ENCODE results near the gene FAM78A.

FAM78A gene

GRCh38 chr9:131237291-131237690 lies 39.0 kb downstream of the FAM78A start:
- H3K4me2 ChIP-seq (ENCODE audit: low read depth, low read length), result peak overlapping the region; percentile 77
- H3K36me3 ChIP-seq (replicated peaks; ENCODE audit: insufficient read depth, low read length), result no peaks in the 10 kb centered on the region; the same call in 1 of the 2 replicates

DNA sequence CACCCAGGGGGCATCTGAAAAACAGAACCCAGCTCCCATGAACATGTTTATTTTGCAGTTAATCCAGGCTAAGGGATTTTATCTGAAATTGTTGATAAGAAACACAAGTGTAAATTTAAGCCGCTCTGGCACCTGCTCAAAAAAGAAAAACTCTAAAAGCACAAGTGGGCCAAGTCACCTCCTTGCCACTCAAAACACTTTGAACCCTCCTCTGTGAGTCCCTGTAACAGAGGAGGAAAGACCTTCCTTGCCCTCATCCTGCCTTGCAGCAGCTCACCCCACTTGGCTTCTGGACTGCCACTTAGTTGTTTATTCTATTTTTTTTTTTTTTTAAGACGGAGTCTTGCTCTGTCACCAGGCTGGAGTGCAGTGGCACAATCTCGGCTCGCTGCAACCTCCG lies 39.5 kb downstream of the FAM78A start:
- H2AFZ ChIP-seq (ENCODE audit: low read length), result no peak overlapping the region
- H3K9ac ChIP-seq (ENCODE audit: low read length), result no peak overlapping the region
- no peak for DNase-seq
- H3K4me3 ChIP-seq (ENCODE audit: low read length), result no peak overlapping the region
- no peaks in the 10 kb centered on the region for H3K27me3 ChIP-seq (replicated peaks; ENCODE audit: insufficient read depth, low read length)
- no peaks in the 10 kb centered on the region for H3K9me3 ChIP-seq (replicated peaks; ENCODE audit: insufficient read depth, low read length)
- H3K9me2 ChIP-seq (replicated peaks; ENCODE audit: insufficient read depth, low read length), result no peaks in the 10 kb centered on the region
- H3K36me3 ChIP-seq (replicated peaks; ENCODE audit: insufficient read depth, low read length), result peaks cover 4% of the 10 kb centered on the region; the same call in 1 of the 2 replicates
- H3F3A ChIP-seq (ENCODE audit: insufficient read depth, low read length), result peaks cover 12% of the 10 kb centered on the region
- no peak overlapping the region; the same call in 1 of the 2 replicates for H3K27ac ChIP-seq (ENCODE audit: low read length)
- TF ChIP-seq EZH2 (optimal IDR thresholded peaks at IDR 0.05; ENCODE audit: low read depth, low read length) (no peak), EZH2phosphoT487 (IDR thresholded peaks at IDR 0.05; ENCODE audit: low read length) (no peak), CTCF (IDR thresholded peaks at IDR 0.05; ENCODE audit: low read length) (no peak)
- H4K20me1 ChIP-seq (ENCODE audit: insufficient read depth, low read length), result no peaks in the 10 kb centered on the region
- peaks cover 25% of the 10 kb centered on the region for H3K4me1 ChIP-seq (ENCODE audit: low read length)
- H3K4me2 ChIP-seq (ENCODE audit: low read depth, low read length), result no peak overlapping the region
- H3K79me2 ChIP-seq (ENCODE audit: low read length), result no peaks in the 10 kb centered on the region

More at GRCh38 chr9:131237291-131237690, 39.0 kb downstream of the FAM78A start:
- Histone ChIP-seq H4K20me1 (ENCODE audit: insufficient read depth, low read length) (no peaks in the 10 kb centered on the region), H2AFZ (ENCODE audit: low read length) (no peak overlapping the region), H3K4me1 (ENCODE audit: low read length) (peaks cover 25% of the 10 kb centered on the region), H3K4me3 (ENCODE audit: low read length) (no peak overlapping the region), H3F3A (ENCODE audit: insufficient read depth, low read length) (peaks cover 12% of the 10 kb centered on the region), H3K9me3 (replicated peaks; ENCODE audit: insufficient read depth, low read length) (no peaks in the 10 kb centered on the region), H3K9ac (ENCODE audit: low read length) (peak overlapping the region; percentile 67; the same call in 1 of the 2 replicates), H3K27ac (ENCODE audit: low read length) (peak overlapping the region; percentile 91; the same call in 1 of the 2 replicates), H3K27me3 (replicated peaks; ENCODE audit: insufficient read depth, low read length) (no peaks in the 10 kb centered on the region), H3K79me2 (ENCODE audit: low read length) (no peaks in the 10 kb centered on the region), H3K9me2 (replicated peaks; ENCODE audit: insufficient read depth, low read length) (no peaks in the 10 kb centered on the region)
- TF ChIP-seq CTCF (IDR thresholded peaks at IDR 0.05; ENCODE audit: low read length) (no peak), EZH2 (optimal IDR thresholded peaks at IDR 0.05; ENCODE audit: low read depth, low read length) (no peak), EZH2phosphoT487 (IDR thresholded peaks at IDR 0.05; ENCODE audit: low read length) (no peak)
- no peak for DNase-seq

DNA sequence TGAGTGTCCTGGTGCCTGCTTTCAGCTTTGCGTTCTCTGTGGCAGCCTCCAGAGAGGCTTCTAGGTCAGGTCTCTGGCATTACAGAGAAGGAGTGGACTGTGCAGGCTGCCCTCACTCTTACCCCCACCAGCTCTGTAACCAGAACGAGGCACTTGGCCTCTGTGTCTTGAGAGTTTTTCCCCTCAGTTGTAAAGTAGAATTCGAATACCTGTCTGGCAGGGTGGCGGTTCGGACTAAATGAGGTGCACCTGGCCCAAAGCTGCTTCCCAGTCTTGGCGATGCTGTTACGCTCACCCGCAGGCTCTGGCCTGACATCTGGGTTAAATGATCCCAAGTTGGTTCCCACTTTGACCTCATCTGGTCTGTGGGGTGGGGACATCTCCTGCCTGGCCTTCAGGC lies 40.1 kb downstream of the FAM78A start:
- Histone ChIP-seq H4K20me1 (ENCODE audit: insufficient read depth, low read length) (no peaks in the 10 kb centered on the region), H3K27ac (ENCODE audit: low read length) (no peak overlapping the region), H3K4me3 (ENCODE audit: low read length) (no peak overlapping the region), H3K36me3 (replicated peaks; ENCODE audit: insufficient read depth, low read length) (peaks cover 4% of the 10 kb centered on the region; the same call in 1 of the 2 replicates), H3K9ac (ENCODE audit: low read length) (no peak overlapping the region), H3F3A (ENCODE audit: insufficient read depth, low read length) (peaks cover 12% of the 10 kb centered on the region), H3K27me3 (replicated peaks; ENCODE audit: insufficient read depth, low read length) (no peaks in the 10 kb centered on the region), H3K4me2 (ENCODE audit: low read depth, low read length) (no peak overlapping the region), H3K9me3 (replicated peaks; ENCODE audit: insufficient read depth, low read length) (no peaks in the 10 kb centered on the region), H2AFZ (ENCODE audit: low read length) (no peak overlapping the region), H3K79me2 (ENCODE audit: low read length) (no peaks in the 10 kb centered on the region), H3K9me2 (replicated peaks; ENCODE audit: insufficient read depth, low read length) (no peaks in the 10 kb centered on the region), H3K4me1 (ENCODE audit: low read length) (peaks cover 22% of the 10 kb centered on the region)
- TF ChIP-seq EZH2 (optimal IDR thresholded peaks at IDR 0.05; ENCODE audit: low read depth, low read length), result no peak
- no peak for TF ChIP-seq EZH2phosphoT487 (IDR thresholded peaks at IDR 0.05; ENCODE audit: low read length)
- no peak for TF ChIP-seq CTCF (IDR thresholded peaks at IDR 0.05; ENCODE audit: low read length)
- DNase-seq, result no peak
